ENCODE results near the gene HPGD.
"Not testable (repeated sequence)": the region's sequence is repeated elsewhere in the genome, so short reads cannot be mapped to it uniquely, and the experiment has no call there.

DNA sequence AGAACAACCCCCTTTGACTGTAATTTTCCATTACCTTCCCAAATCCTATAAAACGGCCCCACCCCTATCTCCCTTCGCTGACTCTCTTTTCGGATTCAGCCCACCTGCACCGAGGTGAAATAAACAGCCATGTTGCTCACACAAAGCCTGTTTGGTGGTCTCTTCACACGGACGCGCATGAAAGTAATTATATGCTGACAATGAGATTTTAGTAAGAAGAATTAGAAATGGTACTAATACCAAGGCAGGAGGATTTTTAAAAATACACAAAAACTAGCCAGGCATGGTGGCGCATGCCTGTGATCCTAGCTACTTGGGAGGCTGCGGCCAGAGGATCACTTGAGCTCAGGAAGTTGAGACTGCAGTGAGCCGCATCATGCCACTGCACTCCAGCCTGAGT lies 33.9 kb downstream of the HPGD start:
- TF ChIP-seq CBX8 (IDR thresholded peaks at IDR 0.05; ENCODE audit: borderline replicate concordance, low read depth, low read length); EGR1 (IDR thresholded peaks at IDR 0.05; ENCODE audit: borderline replicate concordance, low read depth, low read length); TAF1 (IDR thresholded peaks at IDR 0.05; ENCODE audit: low read depth, low read length); EP300 (IDR thresholded peaks at IDR 0.05; ENCODE audit: borderline replicate concordance in 1 of 2, low read depth in 2 of 2, low read length in 2 of 2); EZH2 (IDR thresholded peaks at IDR 0.05; ENCODE audit: low read depth, low read length, severe bottlenecking); CEBPB (IDR thresholded peaks at IDR 0.05; ENCODE audit: low read depth, low read length); SIN3A (conservative IDR thresholded peaks at IDR 0.05 in 1 of 2, IDR thresholded peaks at IDR 0.05 in 1 of 2; ENCODE audit: low read depth in 1 of 2, low read length in 2 of 2): not testable (repeated sequence)
- TF ChIP-seq, protein P1, sequence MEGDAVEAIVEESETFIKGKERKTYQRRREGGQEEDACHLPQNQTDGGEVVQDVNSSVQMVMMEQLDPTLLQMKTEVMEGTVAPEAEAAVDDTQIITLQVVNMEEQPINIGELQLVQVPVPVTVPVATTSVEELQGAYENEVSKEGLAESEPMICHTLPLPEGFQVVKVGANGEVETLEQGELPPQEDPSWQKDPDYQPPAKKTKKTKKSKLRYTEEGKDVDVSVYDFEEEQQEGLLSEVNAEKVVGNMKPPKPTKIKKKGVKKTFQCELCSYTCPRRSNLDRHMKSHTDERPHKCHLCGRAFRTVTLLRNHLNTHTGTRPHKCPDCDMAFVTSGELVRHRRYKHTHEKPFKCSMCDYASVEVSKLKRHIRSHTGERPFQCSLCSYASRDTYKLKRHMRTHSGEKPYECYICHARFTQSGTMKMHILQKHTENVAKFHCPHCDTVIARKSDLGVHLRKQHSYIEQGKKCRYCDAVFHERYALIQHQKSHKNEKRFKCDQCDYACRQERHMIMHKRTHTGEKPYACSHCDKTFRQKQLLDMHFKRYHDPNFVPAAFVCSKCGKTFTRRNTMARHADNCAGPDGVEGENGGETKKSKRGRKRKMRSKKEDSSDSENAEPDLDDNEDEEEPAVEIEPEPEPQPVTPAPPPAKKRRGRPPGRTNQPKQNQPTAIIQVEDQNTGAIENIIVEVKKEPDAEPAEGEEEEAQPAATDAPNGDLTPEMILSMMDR (IDR thresholded peaks at IDR 0.05; ENCODE audit: control extremely low read depth in 1 of 3, insufficient read depth in 1 of 3, low read depth in 1 of 3, low read length in 3 of 3): not testable (repeated sequence)
